ENCODE results near the gene SELENOM.
"Not testable (repeated sequence)": the region's sequence is repeated elsewhere in the genome, so short reads cannot be mapped to it uniquely, and the experiment has no call there.

GRCh38 chr22:31078389-31078788, 29.0 kb downstream of the SELENOM start:
- TF ChIP-seq POLR2AphosphoS5 (IDR thresholded peaks at IDR 0.05; ENCODE audit: borderline replicate concordance, low read depth, low read length); EZH2 (IDR thresholded peaks at IDR 0.05): not testable (repeated sequence)
